CD14-positive monocyte (primary cell): Measurements from ENCODE around the gene WIPF2. TPM values are rescaled to one million over a fixed set of nuclear protein-coding genes. Genes with fewer than 3 reads are reported as not detected.

Experiments
- DNase-seq, 3 donors: peaks; one replicate each; pipeline ENCODE4 v3.0.0-alpha.2; 2011 to 2022
- H2AFZ ChIP-seq: 2 replicates; pipeline ENCODE4 v1.6.0; 2012; ENCODE audit warnings: mild to moderate bottlenecking, low read depth, low read length, inconsistent platforms; ENCODE audit not compliant: insufficient read depth, poor library complexity, severe bottlenecking
- H3K27ac ChIP-seq, 2 donors: 1 replicate in 1 of 2; 2 replicates in 1 of 2; pipeline ENCODE4 v1.5.1; 2012 to 2013; ENCODE audit warnings: low read length in 2 of 2, control low read depth in 1 of 2, inconsistent platforms in 1 of 2, low read depth in 1 of 2, mild to moderate bottlenecking in 1 of 2
- H3K27me3 ChIP-seq, 2 donors: one replicate each; pipeline versions ENCODE4 v1.6.0 to v1.6.1; 2011 to 2013; ENCODE audit warnings: low read length in 2 of 2; ENCODE audit not compliant: control insufficient read depth in 2 of 2, insufficient read depth in 2 of 2
- H3K36me3 ChIP-seq, 2 donors: replicated peaks in 1 of 2; 1 replicate in 1 of 2; 2 replicates in 1 of 2; pipeline versions ENCODE4 v1.5.1 to v1.6.1; 2012 to 2013; ENCODE audit warnings: low read length in 2 of 2, control low read depth in 1 of 2, inconsistent platforms in 1 of 2, mild to moderate bottlenecking in 1 of 2; ENCODE audit not compliant: insufficient read depth in 2 of 2, control insufficient read depth in 1 of 2
- H3K4me1 ChIP-seq, 2 donors: 1 replicate in 1 of 2; 2 replicates in 1 of 2; pipeline versions ENCODE4 v1.5.1 to v1.6.1; 2012 to 2013; ENCODE audit warnings: low read length in 2 of 2, control low read depth in 1 of 2, inconsistent platforms in 1 of 2, mild to moderate bottlenecking in 1 of 2, moderate library complexity in 1 of 2; ENCODE audit not compliant: insufficient read depth in 2 of 2, control insufficient read depth in 1 of 2
- H3K4me2 ChIP-seq: replicated peaks from 2 replicates; pipeline ENCODE3; 2012; ENCODE audit warnings: low read length, moderate library complexity, mild to moderate bottlenecking; ENCODE audit not compliant: poor library complexity, severe bottlenecking; ENCODE audit errors: extremely low read depth
- H3K4me3 ChIP-seq, 3 experiments: fragments of 200-600 bp in 1 of 3; sonication (generic) in 1 of 3; replicated peaks in 1 of 3; 1 replicate in 2 of 3; 2 replicates in 1 of 3; pipeline ENCODE4 v1.5.1; 2011 to 2013; ENCODE audit warnings: low read length in 3 of 3, mild to moderate bottlenecking in 3 of 3, control low read depth in 2 of 3, low read depth in 2 of 3, inconsistent platforms in 1 of 3, moderate library complexity in 1 of 3
- H3K79me2 ChIP-seq: 2 replicates; pipeline ENCODE4 v1.6.0; 2012; ENCODE audit warnings: mild to moderate bottlenecking, control low read depth, inconsistent platforms, low read length, moderate library complexity; ENCODE audit not compliant: insufficient read depth
- H3K9ac ChIP-seq: 2 replicates; pipeline ENCODE4 v1.6.0; 2017; ENCODE audit warnings: low read length, mild to moderate bottlenecking; ENCODE audit not compliant: insufficient read depth, poor library complexity, severe bottlenecking
- H3K9me3 ChIP-seq, 2 donors: replicated peaks in 1 of 2; 1 replicate in 1 of 2; 2 replicates in 1 of 2; pipeline versions ENCODE4 v1.5.1 to v1.6.1; 2012 to 2013; ENCODE audit warnings: low read length in 2 of 2, control low read depth in 1 of 2; ENCODE audit not compliant: control insufficient read depth in 1 of 2, insufficient read depth in 1 of 2
- H4K20me1 ChIP-seq: 2 replicates; pipeline ENCODE4 v1.6.0; 2012; ENCODE audit warnings: mild to moderate bottlenecking, low read length, control low read depth, moderate library complexity; ENCODE audit not compliant: insufficient read depth
- H3K27ac Mint-ChIP-seq, 7 donors: one replicate each; pipeline ENCODE4 v1.8.0; 2020; ENCODE audit warnings: mild to moderate bottlenecking in 7 of 7, mixed read lengths in 7 of 7, moderate library complexity in 6 of 7, inconsistent platforms in 2 of 7
- H3K27me3 Mint-ChIP-seq, 3 donors: one replicate each; pipeline ENCODE4 v1.8.0; 2021 to 2022; ENCODE audit warnings: low read depth in 3 of 3, mild to moderate bottlenecking in 3 of 3, mixed read lengths in 3 of 3, moderate library complexity in 3 of 3, inconsistent platforms in 1 of 3
- H3K36me3 Mint-ChIP-seq, 2 donors: one replicate each; pipeline ENCODE4 v1.8.0; 2020; ENCODE audit warnings: mixed read lengths in 2 of 2, inconsistent platforms in 1 of 2, mild to moderate bottlenecking in 1 of 2
- H3K4me1 Mint-ChIP-seq: one replicate; pipeline ENCODE4 v1.8.0; 2020; ENCODE audit warnings: mild to moderate bottlenecking, mixed read lengths
- H3K4me3 Mint-ChIP-seq, 2 donors: one replicate each; pipeline ENCODE4 v1.8.0; 2020; ENCODE audit warnings: mild to moderate bottlenecking in 2 of 2, mixed read lengths in 2 of 2, moderate library complexity in 1 of 2
- H3K9me3 Mint-ChIP-seq, 7 donors: one replicate each; pipeline ENCODE4 v1.8.0; 2020 to 2022; ENCODE audit warnings: mixed read lengths in 7 of 7, mild to moderate bottlenecking in 6 of 7, moderate library complexity in 6 of 7, inconsistent platforms in 2 of 7
- WGBS: methylation state at CpG from one replicate; pipeline ENCODE4 v1.1.5; 2013; ENCODE audit warnings: missing lambda C conversion rate; ENCODE audit not compliant: insufficient coverage; 5-methylcytosine and 5-hydroxymethylcytosine counted together
- intact Hi-C, 2 donors: fragments of 100-400 bp; cut with micrococcal nuclease; formaldehyde crosslinking; loops; one replicate each; pipeline versions ENCODE4 v1.15.0 to v1.15.1; 2023
- polyA plus RNA-seq, 3 donors: library from polyadenylated mRNA; depleted of rRNA in 1 of 3; unstranded in 2 of 3; stranded (reverse) in 1 of 3; fragments of 300-500 nt in 2 of 3; fragments of >200 nt in 1 of 3; fragmentation: Illumina TruSeq in 2 of 3; gene quantifications; 1 replicate in 2 of 3; 2 replicates in 1 of 3; pipeline ENCODE4 v1.2.3, GENCODE V29; 2012 to 2021
- TF ChIP-seq, protein P1 (sequence below): fragments of 200-600 bp; IDR thresholded peaks from one replicate; pipeline ENCODE4 v1.8.0; 2022; ENCODE audit warnings: antibody characterized with exemption, mild to moderate bottlenecking

The WIPF2 gene
- polyA plus RNA-seq, 3 donors: 5.2 to 9.7 (median 8.4) TPM

DNA sequence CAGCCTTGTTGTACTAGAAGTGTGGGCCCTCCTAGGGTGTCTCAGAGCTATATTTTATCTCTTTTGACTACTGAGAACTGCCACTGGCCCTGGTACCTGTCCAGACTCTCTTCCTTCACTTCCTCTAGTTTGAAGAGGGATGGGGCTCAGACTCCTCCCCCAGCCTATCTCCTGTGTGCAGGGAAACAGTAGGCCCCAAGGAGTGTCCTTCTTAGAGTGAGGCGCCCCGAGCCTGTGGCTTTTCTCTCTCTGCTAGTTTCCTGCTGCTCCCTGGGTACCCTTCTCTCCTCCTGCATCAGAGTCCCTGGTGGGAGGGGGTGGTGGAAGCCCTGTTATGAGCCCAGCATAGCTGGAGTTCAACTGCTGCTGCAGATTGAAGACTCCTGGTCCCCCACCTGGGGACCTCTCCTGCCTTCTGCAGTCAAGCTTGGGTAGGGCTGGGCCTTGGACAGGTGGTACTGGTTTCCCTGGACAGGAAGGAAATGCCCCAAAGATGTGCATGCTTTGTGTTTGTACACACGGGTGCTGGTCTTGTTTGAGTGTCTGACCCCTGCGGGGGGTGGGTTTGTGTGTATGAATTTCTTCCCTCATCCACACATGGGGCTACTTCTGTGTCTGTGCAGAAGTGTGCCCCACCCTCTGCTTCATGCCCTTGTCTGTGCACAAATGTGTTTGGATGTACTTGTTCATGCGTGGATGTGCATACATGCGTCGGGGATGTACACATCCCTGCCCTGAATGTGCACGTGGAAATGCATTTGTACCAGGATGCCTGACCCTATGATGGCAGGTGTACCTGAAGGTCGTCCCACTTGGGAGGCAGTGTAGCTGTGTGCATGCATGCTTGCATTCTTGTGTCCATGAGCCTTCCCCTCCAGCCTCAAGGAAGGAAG, 96.8 kb downstream of the WIPF2 start:
- H3K27ac Mint-ChIP-seq: peak overlapping the region in 6 of 7 donors; percentile 40 to 86 (median 56)
- H3K4me3 ChIP-seq: peak overlapping the region in 1 of 3 experiments; percentile 19
- H4K20me1 ChIP-seq: peaks cover 53% of the 10 kb centered on the region
- H3K4me1 ChIP-seq: peaks cover 75 to 79% of the 10 kb centered on the region in 2 donors
- H3K36me3 ChIP-seq: no peaks in the 10 kb centered on the region
- peak overlapping the region; percentile 97 for H3K4me2 ChIP-seq
- H3K9ac ChIP-seq: no peak overlapping the region
- H3K36me3 Mint-ChIP-seq: peaks cover 17 to 25% of the 10 kb centered on the region in 2 donors
- intact Hi-C loops: loop anchor here in 1 of 2 donors (2.0 kb wide), 1 partner anchor 13 kb away; no protein-coding TSS in a partner anchor
- DNase-seq: no peak
- H3K4me3 Mint-ChIP-seq: peak overlapping the region; percentile 11 to 60
- H2AFZ ChIP-seq: no peak overlapping the region
- H3K9me3 Mint-ChIP-seq: peaks cover 0 to 5% (median 0%) of the 10 kb centered on the region in 7 donors
- peaks cover 38% of the 10 kb centered on the region for H3K79me2 ChIP-seq
- no peak overlapping the region for H3K27ac ChIP-seq
- H3K27me3 ChIP-seq: no peaks in the 10 kb centered on the region
- peaks cover 49% of the 10 kb centered on the region for H3K4me1 Mint-ChIP-seq
- 85% methylated on average over 5 of the region's 9 CpGs for WGBS
- TF ChIP-seq, protein P1, sequence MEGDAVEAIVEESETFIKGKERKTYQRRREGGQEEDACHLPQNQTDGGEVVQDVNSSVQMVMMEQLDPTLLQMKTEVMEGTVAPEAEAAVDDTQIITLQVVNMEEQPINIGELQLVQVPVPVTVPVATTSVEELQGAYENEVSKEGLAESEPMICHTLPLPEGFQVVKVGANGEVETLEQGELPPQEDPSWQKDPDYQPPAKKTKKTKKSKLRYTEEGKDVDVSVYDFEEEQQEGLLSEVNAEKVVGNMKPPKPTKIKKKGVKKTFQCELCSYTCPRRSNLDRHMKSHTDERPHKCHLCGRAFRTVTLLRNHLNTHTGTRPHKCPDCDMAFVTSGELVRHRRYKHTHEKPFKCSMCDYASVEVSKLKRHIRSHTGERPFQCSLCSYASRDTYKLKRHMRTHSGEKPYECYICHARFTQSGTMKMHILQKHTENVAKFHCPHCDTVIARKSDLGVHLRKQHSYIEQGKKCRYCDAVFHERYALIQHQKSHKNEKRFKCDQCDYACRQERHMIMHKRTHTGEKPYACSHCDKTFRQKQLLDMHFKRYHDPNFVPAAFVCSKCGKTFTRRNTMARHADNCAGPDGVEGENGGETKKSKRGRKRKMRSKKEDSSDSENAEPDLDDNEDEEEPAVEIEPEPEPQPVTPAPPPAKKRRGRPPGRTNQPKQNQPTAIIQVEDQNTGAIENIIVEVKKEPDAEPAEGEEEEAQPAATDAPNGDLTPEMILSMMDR: no peak
- no peaks in the 10 kb centered on the region for H3K9me3 ChIP-seq
- peaks cover 0 to 11% (median 10%) of the 10 kb centered on the region in 3 donors for H3K27me3 Mint-ChIP-seq

DNA sequence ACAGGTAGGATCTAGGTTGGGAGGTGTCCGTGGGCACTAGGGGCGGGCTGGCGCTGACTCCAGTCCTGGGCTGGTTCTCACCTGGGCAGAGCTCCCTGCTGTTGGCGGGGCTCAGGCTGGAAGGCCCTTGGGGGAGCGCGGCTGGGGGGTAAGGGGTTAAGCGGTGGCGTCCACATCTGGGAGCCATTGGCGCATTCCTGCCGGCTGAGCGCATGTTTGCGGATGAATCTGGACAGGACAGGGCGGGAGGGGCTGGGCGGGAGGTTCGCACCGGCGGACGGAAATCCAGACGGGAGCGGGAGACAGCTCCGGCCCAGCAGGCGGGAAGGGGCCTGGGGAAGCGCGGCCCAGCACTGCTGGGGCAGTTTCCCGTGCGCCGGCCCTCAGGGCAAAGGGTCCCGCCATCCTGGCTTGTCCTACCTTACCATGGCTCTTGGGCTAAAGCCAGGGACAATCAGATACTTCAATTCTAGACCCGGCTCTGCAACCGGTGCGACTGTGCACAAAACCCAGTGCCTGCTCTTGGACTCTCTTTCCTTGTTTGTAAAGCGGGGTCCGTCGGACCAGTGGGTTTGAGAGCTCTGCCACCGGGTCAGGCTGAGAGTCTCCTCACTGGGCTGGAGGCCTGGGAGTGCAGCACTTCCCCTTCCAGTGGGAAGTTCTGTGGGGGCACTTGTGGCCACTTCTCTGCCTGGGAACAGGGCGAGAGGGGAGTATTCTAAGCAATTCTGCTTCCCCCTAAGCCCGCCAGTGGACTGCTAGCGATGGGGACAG, 97.7 kb downstream of the WIPF2 start:
- peak overlapping the region; percentile 97 for H3K9ac ChIP-seq
- H3K4me1 ChIP-seq: peaks cover 75 to 79% of the 10 kb centered on the region in 2 donors
- TF ChIP-seq, protein P1: no peak
- DNase-seq: peak in 2 of 3 donors; percentile 52 to 54
- peaks cover 19 to 33% of the 10 kb centered on the region in 2 donors for H3K36me3 Mint-ChIP-seq
- H3K27ac Mint-ChIP-seq: peak overlapping the region; percentile 96 to 100 (median 99)
- peaks cover 0 to 11% (median 6%) of the 10 kb centered on the region in 3 donors for H3K27me3 Mint-ChIP-seq
- intact Hi-C loops: loop anchor here in 1 of 2 donors (2.0 kb wide), 1 partner anchor 14 kb away; no protein-coding TSS in a partner anchor
- H3K79me2 ChIP-seq: peaks cover 46% of the 10 kb centered on the region
- no peaks in the 10 kb centered on the region for H3K9me3 ChIP-seq
- H4K20me1 ChIP-seq: peaks cover 51% of the 10 kb centered on the region
- H3K4me2 ChIP-seq: peak overlapping the region; percentile 97
- peaks cover 0 to 5% (median 0%) of the 10 kb centered on the region in 7 donors for H3K9me3 Mint-ChIP-seq
- peaks cover 54% of the 10 kb centered on the region for H3K4me1 Mint-ChIP-seq
- no peaks in the 10 kb centered on the region for H3K27me3 ChIP-seq
- H3K27ac ChIP-seq: peak overlapping the region; percentile 99 to 100
- 69% methylated on average over 21 of the region's 38 CpGs for WGBS
- no peaks in the 10 kb centered on the region for H3K36me3 ChIP-seq
- no peak overlapping the region for H2AFZ ChIP-seq
- H3K4me3 ChIP-seq: peak overlapping the region; percentile 75 to 100 (median 100)
- peak overlapping the region; percentile 95 to 99 for H3K4me3 Mint-ChIP-seq
